Fibroblast of lung (primary cell): ENCODE measurements around the gene TDRD7. TPM values are rescaled to one million over a fixed set of nuclear protein-coding genes. Genes with fewer than 3 reads are reported as not detected.

Source experiments
- DNase-seq, 2 donors: peaks; one replicate each; pipeline versions ENCODE4 v3.0.0 to v3.0.0-alpha.2; 2010; ENCODE audit warnings: low read depth in 2 of 2
- H2AFZ ChIP-seq: 2 replicates; pipeline ENCODE4 v1.5.1; 2012; ENCODE audit warnings: low read length, control low read depth, inconsistent platforms
- H3K27ac ChIP-seq: 2 replicates; pipeline ENCODE4 v1.5.1; 2011; ENCODE audit warnings: low read length, control low read depth; ENCODE audit not compliant: insufficient read depth
- H3K27me3 ChIP-seq: 2 replicates; pipeline ENCODE4 v1.5.1; 2011; ENCODE audit warnings: mild to moderate bottlenecking, low read length; ENCODE audit not compliant: control insufficient read depth, insufficient read depth
- H3K36me3 ChIP-seq: 2 replicates; pipeline ENCODE4 v1.5.1; 2011; ENCODE audit warnings: low read length; ENCODE audit not compliant: control insufficient read depth, insufficient read depth
- H3K4me1 ChIP-seq: 2 replicates; pipeline ENCODE4 v1.5.1; 2011; ENCODE audit warnings: low read length; ENCODE audit not compliant: control insufficient read depth, insufficient read depth; ENCODE audit errors: extremely low read depth
- H3K4me2 ChIP-seq: 2 replicates; pipeline ENCODE4 v1.5.1; 2011; ENCODE audit warnings: low read length, control low read depth; ENCODE audit not compliant: insufficient read depth; ENCODE audit errors: extremely low read depth
- H3K4me3 ChIP-seq, 4 experiments: fragments of 200-600 bp in 1 of 4; sonication (generic) in 1 of 4; replicated peaks in 1 of 4; 2 replicates each; pipeline ENCODE4 v1.5.1; 2011 to 2016; ENCODE audit warnings: low read length in 4 of 4, low read depth in 3 of 4, mild to moderate bottlenecking in 3 of 4, control low read depth in 2 of 4, inconsistent platforms in 1 of 4, mixed read lengths in 1 of 4; ENCODE audit not compliant: insufficient read depth in 1 of 4; ENCODE audit errors: control extremely low read depth in 1 of 4
- H3K79me2 ChIP-seq: 2 replicates; pipeline ENCODE4 v1.5.1; 2012; ENCODE audit warnings: mild to moderate bottlenecking, low read length, inconsistent platforms; ENCODE audit not compliant: control insufficient read depth, insufficient read depth
- H3K9ac ChIP-seq: 2 replicates; pipeline ENCODE4 v1.5.1; 2011; ENCODE audit warnings: mild to moderate bottlenecking, low read length, control low read depth; ENCODE audit not compliant: insufficient read depth
- H3K9me3 ChIP-seq: 2 replicates; pipeline ENCODE4 v1.5.1; 2012; ENCODE audit warnings: low read depth, low read length; ENCODE audit not compliant: control insufficient read depth, insufficient read depth
- H4K20me1 ChIP-seq: 2 replicates; pipeline ENCODE4 v1.5.1; 2011; ENCODE audit warnings: low read length; ENCODE audit not compliant: control insufficient read depth, insufficient read depth; ENCODE audit errors: extremely low read depth
- EZH2 ChIP-seq: IDR thresholded peaks from 2 replicates; pipeline ENCODE4 v1.5.1; 2012; ENCODE audit warnings: low read length, control low read depth, mild to moderate bottlenecking; ENCODE audit errors: missing control alignments
- polyA plus RNA-seq, 2 donors: library from polyadenylated mRNA; depleted of rRNA in 1 of 2; stranded (reverse) in 1 of 2; unstranded in 1 of 2; fragments of >200 nt; gene quantifications; 2 replicates each; pipeline ENCODE4 v1.2.1, GENCODE V29; 2011 to 2012; ENCODE audit warnings: missing spikeins in 1 of 2
- total RNA-seq: library from RNA; depleted of rRNA; stranded (reverse); fragments of >200 nt; gene quantifications from 2 replicates; pipeline ENCODE4 v1.2.1, GENCODE V29; 2014
- TF ChIP-seq, protein P1 (sequence below), 2 donors: IDR thresholded peaks in 1 of 2; conservative IDR thresholded peaks in 1 of 2; 1 replicate in 1 of 2; 2 replicates in 1 of 2; pipeline ENCODE4 v1.5.1; 2011 to 2012; ENCODE audit warnings: low read length in 2 of 2, control low read depth in 1 of 2, inconsistent platforms in 1 of 2, low read depth in 1 of 2, mild to moderate bottlenecking in 1 of 2

The TDRD7 gene
- total and polyA plus RNA-seq, 2 donors (not counting 1 experiment from before 2014, with no cell fraction given) = 9.8 to 14.7 TPM

DNA sequence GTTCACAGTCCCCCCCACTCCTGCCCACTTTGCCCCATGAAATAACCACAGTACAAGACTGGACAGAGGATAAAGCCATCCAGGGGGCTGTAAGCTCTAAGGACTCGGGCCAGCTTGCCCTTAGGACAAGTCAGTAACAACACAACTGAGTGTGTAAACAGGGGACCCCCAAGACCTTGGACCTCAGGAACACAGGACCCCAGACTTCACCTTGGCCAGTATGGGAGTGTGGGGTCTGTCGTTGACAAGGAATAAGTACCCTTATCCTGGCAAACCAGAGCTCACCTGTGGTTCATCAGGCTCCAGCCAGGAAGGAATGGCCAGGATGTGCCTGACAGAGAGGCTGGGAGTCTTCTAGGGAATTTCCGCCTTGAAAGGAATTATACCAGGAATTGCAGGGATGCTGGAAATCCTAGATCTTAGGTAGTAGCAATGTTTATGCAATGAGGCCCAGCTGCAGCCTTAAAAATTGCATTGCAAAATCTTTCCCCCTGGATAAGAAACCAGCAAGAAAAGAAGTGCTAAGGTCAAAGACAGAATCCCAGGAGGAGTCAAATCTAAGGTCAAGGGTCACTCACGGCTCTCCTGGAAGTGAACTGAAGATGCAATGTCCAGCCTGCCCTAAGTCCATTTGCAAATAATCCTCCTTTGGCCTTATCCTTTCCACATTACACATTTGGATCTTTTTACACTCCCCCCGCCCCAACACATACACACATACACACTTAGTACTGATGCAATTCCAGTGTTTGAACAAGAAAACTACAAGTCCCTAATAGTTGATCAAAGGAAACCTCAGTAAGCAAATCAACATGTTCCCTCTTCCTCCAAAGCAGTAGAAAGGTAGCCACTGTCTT lies 27.3 kb upstream of the TDRD7 start:
- Histone ChIP-seq H3K4me1 (no peaks in the 10 kb centered on the region), H2AFZ (no peak overlapping the region), H3K9ac (no peak overlapping the region), H3K4me2 (no peak overlapping the region), H3K9me3 (no peaks in the 10 kb centered on the region), H3K36me3 (no peaks in the 10 kb centered on the region), H3K27me3 (peaks cover 2% of the 10 kb centered on the region), H3K4me3 (no peak overlapping the region), H3K79me2 (no peaks in the 10 kb centered on the region), H3K27ac (no peak overlapping the region), H4K20me1 (no peaks in the 10 kb centered on the region)
- TF ChIP-seq EZH2 = no peak
- TF ChIP-seq, protein P1, sequence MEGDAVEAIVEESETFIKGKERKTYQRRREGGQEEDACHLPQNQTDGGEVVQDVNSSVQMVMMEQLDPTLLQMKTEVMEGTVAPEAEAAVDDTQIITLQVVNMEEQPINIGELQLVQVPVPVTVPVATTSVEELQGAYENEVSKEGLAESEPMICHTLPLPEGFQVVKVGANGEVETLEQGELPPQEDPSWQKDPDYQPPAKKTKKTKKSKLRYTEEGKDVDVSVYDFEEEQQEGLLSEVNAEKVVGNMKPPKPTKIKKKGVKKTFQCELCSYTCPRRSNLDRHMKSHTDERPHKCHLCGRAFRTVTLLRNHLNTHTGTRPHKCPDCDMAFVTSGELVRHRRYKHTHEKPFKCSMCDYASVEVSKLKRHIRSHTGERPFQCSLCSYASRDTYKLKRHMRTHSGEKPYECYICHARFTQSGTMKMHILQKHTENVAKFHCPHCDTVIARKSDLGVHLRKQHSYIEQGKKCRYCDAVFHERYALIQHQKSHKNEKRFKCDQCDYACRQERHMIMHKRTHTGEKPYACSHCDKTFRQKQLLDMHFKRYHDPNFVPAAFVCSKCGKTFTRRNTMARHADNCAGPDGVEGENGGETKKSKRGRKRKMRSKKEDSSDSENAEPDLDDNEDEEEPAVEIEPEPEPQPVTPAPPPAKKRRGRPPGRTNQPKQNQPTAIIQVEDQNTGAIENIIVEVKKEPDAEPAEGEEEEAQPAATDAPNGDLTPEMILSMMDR (conservative IDR thresholded peaks at IDR 0.05 in 1 of 2, IDR thresholded peaks at IDR 0.05 in 1 of 2; ENCODE audit: low read depth in 1 of 2, low read length in 2 of 2) = no peak
- no peak for DNase-seq

DNA sequence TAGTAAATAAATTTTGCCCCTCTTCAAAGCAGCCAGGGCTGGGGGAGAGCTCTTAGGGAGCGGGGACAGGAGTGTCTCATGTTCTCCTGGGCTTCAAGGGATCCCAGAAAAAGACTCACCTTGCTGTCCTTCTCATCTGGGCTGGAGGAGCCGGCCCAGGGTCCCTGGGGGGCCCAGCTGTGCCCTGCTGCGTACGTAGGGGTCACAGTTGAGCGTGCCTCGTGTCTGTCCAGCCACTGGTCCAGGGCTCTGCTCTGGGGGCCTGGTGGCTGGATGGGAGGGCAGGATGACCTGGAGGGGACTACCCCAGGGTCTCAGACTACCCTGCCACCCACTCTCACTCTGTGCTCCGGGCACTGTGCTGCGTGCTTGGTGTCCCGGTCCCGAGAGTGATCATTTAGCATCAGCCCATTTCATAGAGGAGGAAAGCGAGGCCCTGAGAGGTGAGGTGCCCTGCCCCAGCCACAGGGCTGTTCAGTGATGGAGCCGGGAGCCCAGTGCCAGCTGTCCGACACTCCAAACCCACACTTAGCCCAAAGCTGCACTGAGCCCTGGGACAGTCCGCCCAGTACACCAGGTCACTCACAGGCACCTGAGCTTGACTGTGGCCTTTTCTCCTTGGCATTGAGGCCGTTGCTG lies 26.2 kb upstream of the TDRD7 start:
- H4K20me1 ChIP-seq = no peaks in the 10 kb centered on the region
- peaks cover 2% of the 10 kb centered on the region for H3K27me3 ChIP-seq
- TF ChIP-seq EZH2 = no peak
- TF ChIP-seq, protein P1 (conservative IDR thresholded peaks at IDR 0.05 in 1 of 2, IDR thresholded peaks at IDR 0.05 in 1 of 2; ENCODE audit: low read depth in 1 of 2, low read length in 2 of 2) = no peak
- no peak overlapping the region for H3K4me2 ChIP-seq
- no peak overlapping the region for H3K9ac ChIP-seq
- no peaks in the 10 kb centered on the region for H3K36me3 ChIP-seq
- H3K9me3 ChIP-seq = no peaks in the 10 kb centered on the region
- H3K79me2 ChIP-seq = no peaks in the 10 kb centered on the region
- H3K4me3 ChIP-seq = no peak overlapping the region
- no peak for DNase-seq
- no peak overlapping the region for H3K27ac ChIP-seq
- no peaks in the 10 kb centered on the region for H3K4me1 ChIP-seq
- no peak overlapping the region for H2AFZ ChIP-seq

DNA sequence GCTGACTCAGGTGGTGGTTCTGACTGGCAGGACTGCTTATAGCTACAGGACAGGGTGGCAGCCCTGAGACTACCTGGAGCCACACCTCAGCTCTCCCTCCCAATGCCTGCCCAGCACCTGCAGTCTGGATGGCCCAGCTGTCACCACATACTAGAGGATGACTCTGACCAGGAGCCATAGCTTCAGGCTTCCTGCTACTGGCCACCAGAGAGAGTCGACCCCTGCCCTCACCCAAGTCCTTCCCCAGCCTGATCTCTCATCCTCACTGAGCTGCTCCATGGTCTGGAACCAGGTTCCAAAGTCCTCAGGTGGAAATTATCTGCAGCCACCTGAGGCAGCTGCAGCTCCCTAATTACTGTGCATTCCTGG lies 25.6 kb upstream of the TDRD7 start:
- Histone ChIP-seq H3K27ac (no peak overlapping the region), H4K20me1 (no peaks in the 10 kb centered on the region), H3K79me2 (no peaks in the 10 kb centered on the region), H3K4me1 (no peaks in the 10 kb centered on the region), H3K9ac (no peak overlapping the region), H3K9me3 (no peaks in the 10 kb centered on the region), H3K4me3 (no peak overlapping the region), H2AFZ (no peak overlapping the region), H3K36me3 (no peaks in the 10 kb centered on the region), H3K27me3 (peaks cover 2% of the 10 kb centered on the region), H3K4me2 (no peak overlapping the region)
- TF ChIP-seq, protein P1 (conservative IDR thresholded peaks at IDR 0.05 in 1 of 2, IDR thresholded peaks at IDR 0.05 in 1 of 2; ENCODE audit: low read depth in 1 of 2, low read length in 2 of 2) = no peak
- no peak for TF ChIP-seq EZH2
- DNase-seq = no peak
